T-helper 1 cell treated with Interleukin-12 subunit alpha and Interleukin-12 subunit beta and Interleukin-4 antibody, amounts not matched to agents 30 μg/mL and 1 μg/mL, for 36 hours (primary cell): ENCODE measurements around the gene GRK2.

Experiments
- H3K27ac Mint-ChIP-seq: one replicate; pipeline ENCODE4 v1.8.0; 2021; ENCODE audit warnings: mild to moderate bottlenecking, mixed read lengths
- H3K27me3 Mint-ChIP-seq: one replicate; pipeline ENCODE4 v1.8.0; 2021; ENCODE audit warnings: low read depth, mixed read lengths
- H3K36me3 Mint-ChIP-seq: one replicate; pipeline ENCODE4 v1.8.0; 2021; ENCODE audit warnings: low read depth, mixed read lengths
- H3K4me1 Mint-ChIP-seq: one replicate; pipeline ENCODE4 v1.8.0; 2021; ENCODE audit warnings: low read depth, mixed read lengths
- H3K4me3 Mint-ChIP-seq: one replicate; pipeline ENCODE4 v1.8.0; 2021; ENCODE audit warnings: mild to moderate bottlenecking, moderate library complexity, mixed read lengths
- H3K9me3 Mint-ChIP-seq: one replicate; pipeline ENCODE4 v1.8.0; 2021; ENCODE audit warnings: mixed read lengths

The GRK2 gene

GRCh38 chr11:67303132-67303834, 37.0 kb downstream of the GRK2 start, which contains the start of gene SSH3:
Gene SSH3, plus strand, starts transcription at chr11:67303530. Its CDS starts 96 bp downstream, at chr11:67303626.
- Mint-ChIP-seq H3K4me3 (peak within 1 kb of the TSS; percentile 31), H3K36me3 (peaks cover 13% of the 10 kb centered on the region), H3K27ac (no peak within 1 kb of the TSS), H3K4me1 (peaks cover 2% of the 10 kb centered on the region), H3K9me3 (no peaks in the 10 kb centered on the region), H3K27me3 (no peaks in the 10 kb centered on the region)

GRCh38 chr11:67303835-67304411, 37.6 kb downstream of the GRK2 start:
- H3K9me3 Mint-ChIP-seq: no peaks in the 10 kb centered on the region
- peaks cover 7% of the 10 kb centered on the region for H3K36me3 Mint-ChIP-seq
- H3K4me3 Mint-ChIP-seq: peak overlapping the region; percentile 31
- H3K27me3 Mint-ChIP-seq: no peaks in the 10 kb centered on the region
- H3K27ac Mint-ChIP-seq: no peak overlapping the region
- H3K4me1 Mint-ChIP-seq: peaks cover 2% of the 10 kb centered on the region

GRCh38 chr11:67304511-67305113, 38.3 kb downstream of the GRK2 start:
- Mint-ChIP-seq H3K27ac (no peak overlapping the region), H3K36me3 (peaks cover 9% of the 10 kb centered on the region), H3K27me3 (no peaks in the 10 kb centered on the region), H3K4me1 (peaks cover 2% of the 10 kb centered on the region), H3K9me3 (no peaks in the 10 kb centered on the region), H3K4me3 (no peak overlapping the region)

GRCh38 chr11:67306769-67307544, 40.7 kb downstream of the GRK2 start:
- H3K36me3 Mint-ChIP-seq: peaks cover 7% of the 10 kb centered on the region
- no peaks in the 10 kb centered on the region for H3K9me3 Mint-ChIP-seq
- no peak overlapping the region for H3K4me3 Mint-ChIP-seq

GRCh38 chr11:67307545-67308001, 41.3 kb downstream of the GRK2 start:
- no peak overlapping the region for H3K27ac Mint-ChIP-seq

More at GRCh38 chr11:67306769-67307544, 40.7 kb downstream of the GRK2 start:
- Mint-ChIP-seq H3K27ac (no peak overlapping the region), H3K4me1 (peaks cover 5% of the 10 kb centered on the region), H3K27me3 (no peaks in the 10 kb centered on the region)

GRCh38 chr11:67308031-67308866, 42.0 kb downstream of the GRK2 start:
- Mint-ChIP-seq H3K36me3 (peaks cover 8% of the 10 kb centered on the region), H3K4me3 (no peak overlapping the region), H3K9me3 (no peaks in the 10 kb centered on the region), H3K27me3 (no peaks in the 10 kb centered on the region), H3K4me1 (peaks cover 13% of the 10 kb centered on the region), H3K27ac (no peak overlapping the region)

More at GRCh38 chr11:67307545-67308001, 41.3 kb downstream of the GRK2 start:
- Mint-ChIP-seq H3K36me3 (peaks cover 8% of the 10 kb centered on the region), H3K27me3 (no peaks in the 10 kb centered on the region), H3K4me1 (peaks cover 8% of the 10 kb centered on the region), H3K9me3 (no peaks in the 10 kb centered on the region), H3K4me3 (no peak overlapping the region)

- H3K4me1 Mint-ChIP-seq: peaks cover 20% of the 10 kb centered on the region
- H3K9me3 Mint-ChIP-seq: no peaks in the 10 kb centered on the region
- H3K27ac Mint-ChIP-seq: no peak overlapping the region
- H3K27me3 Mint-ChIP-seq: no peaks in the 10 kb centered on the region
- no peak overlapping the region for H3K4me3 Mint-ChIP-seq
- H3K36me3 Mint-ChIP-seq: peaks cover 10% of the 10 kb centered on the region
Observed at GRCh38 chr11:67309166-67309565, 42.9 kb downstream of the GRK2 start.

- Mint-ChIP-seq H3K27me3 (no peaks in the 10 kb centered on the region), H3K9me3 (no peaks in the 10 kb centered on the region), H3K4me3 (no peak overlapping the region), H3K27ac (no peak overlapping the region), H3K36me3 (peaks cover 10% of the 10 kb centered on the region), H3K4me1 (peaks cover 22% of the 10 kb centered on the region)
Observed at GRCh38 chr11:67309661-67310061, 43.4 kb downstream of the GRK2 start.

GRCh38 chr11:67310246-67311050, 44.2 kb downstream of the GRK2 start:
- Mint-ChIP-seq H3K4me3 (no peak overlapping the region), H3K27me3 (no peaks in the 10 kb centered on the region), H3K9me3 (no peaks in the 10 kb centered on the region), H3K36me3 (peaks cover 9% of the 10 kb centered on the region), H3K27ac (no peak overlapping the region), H3K4me1 (peaks cover 26% of the 10 kb centered on the region)

- no peaks in the 10 kb centered on the region for H3K9me3 Mint-ChIP-seq
Observed at GRCh38 chr11:67311051-67311555, 44.8 kb downstream of the GRK2 start.

GRCh38 chr11:67311556-67312082, 45.3 kb downstream of the GRK2 start:
- no peaks in the 10 kb centered on the region for H3K27me3 Mint-ChIP-seq
- peaks cover 29% of the 10 kb centered on the region for H3K4me1 Mint-ChIP-seq
- no peak overlapping the region for H3K4me3 Mint-ChIP-seq
- H3K36me3 Mint-ChIP-seq: peaks cover 9% of the 10 kb centered on the region
- H3K9me3 Mint-ChIP-seq: no peaks in the 10 kb centered on the region
- H3K27ac Mint-ChIP-seq: no peak overlapping the region

More at GRCh38 chr11:67311051-67311555, 44.8 kb downstream of the GRK2 start:
- no peak overlapping the region for H3K27ac Mint-ChIP-seq
- H3K27me3 Mint-ChIP-seq: no peaks in the 10 kb centered on the region
- H3K36me3 Mint-ChIP-seq: peaks cover 9% of the 10 kb centered on the region
- H3K4me3 Mint-ChIP-seq: no peak overlapping the region
- peaks cover 29% of the 10 kb centered on the region for H3K4me1 Mint-ChIP-seq

- Mint-ChIP-seq H3K9me3 (no peaks in the 10 kb centered on the region), H3K4me3 (peak overlapping the region; percentile 60), H3K4me1 (peaks cover 32% of the 10 kb centered on the region)
Observed at GRCh38 chr11:67312187-67313021, 46.1 kb downstream of the GRK2 start.

More at GRCh38 chr11:67312187-67313021, 46.1 kb downstream of the GRK2 start:
- H3K27me3 Mint-ChIP-seq: peaks cover under 1% of the 10 kb centered on the region
- peaks cover 9% of the 10 kb centered on the region for H3K36me3 Mint-ChIP-seq
- H3K27ac Mint-ChIP-seq: peak overlapping the region; percentile 83
